NCI-H748 treated with DMSO at 0.1 percent for 48 hours (cell line): Measurements from ENCODE around the gene ERLEC1.
"Not testable (repeated sequence)": the region's sequence is repeated elsewhere in the genome, so short reads cannot be mapped to it uniquely, and the experiment has no call there.

Source experiments
- DNase-seq: peaks from one replicate; lab custom pipeline; 2025; lab: John Stamatoyannopoulos, UW

The ERLEC1 gene, protein sequence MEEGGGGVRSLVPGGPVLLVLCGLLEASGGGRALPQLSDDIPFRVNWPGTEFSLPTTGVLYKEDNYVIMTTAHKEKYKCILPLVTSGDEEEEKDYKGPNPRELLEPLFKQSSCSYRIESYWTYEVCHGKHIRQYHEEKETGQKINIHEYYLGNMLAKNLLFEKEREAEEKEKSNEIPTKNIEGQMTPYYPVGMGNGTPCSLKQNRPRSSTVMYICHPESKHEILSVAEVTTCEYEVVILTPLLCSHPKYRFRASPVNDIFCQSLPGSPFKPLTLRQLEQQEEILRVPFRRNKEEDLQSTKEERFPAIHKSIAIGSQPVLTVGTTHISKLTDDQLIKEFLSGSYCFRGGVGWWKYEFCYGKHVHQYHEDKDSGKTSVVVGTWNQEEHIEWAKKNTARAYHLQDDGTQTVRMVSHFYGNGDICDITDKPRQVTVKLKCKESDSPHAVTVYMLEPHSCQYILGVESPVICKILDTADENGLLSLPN

GRCh38 chr2:53786705-53787613 is at the start of gene ERLEC1, which contains the start of gene ASB3:
TSS of gene ERLEC1 (plus strand) at chr2:53787044. CDS start at chr2:53787211, 167 bp downstream.
TSS of gene ASB3 (minus strand) at chr2:53786953. CDS start at chr2:53765572, 21,381 bp downstream.
- peak; percentile 28 for DNase-seq

DNA sequence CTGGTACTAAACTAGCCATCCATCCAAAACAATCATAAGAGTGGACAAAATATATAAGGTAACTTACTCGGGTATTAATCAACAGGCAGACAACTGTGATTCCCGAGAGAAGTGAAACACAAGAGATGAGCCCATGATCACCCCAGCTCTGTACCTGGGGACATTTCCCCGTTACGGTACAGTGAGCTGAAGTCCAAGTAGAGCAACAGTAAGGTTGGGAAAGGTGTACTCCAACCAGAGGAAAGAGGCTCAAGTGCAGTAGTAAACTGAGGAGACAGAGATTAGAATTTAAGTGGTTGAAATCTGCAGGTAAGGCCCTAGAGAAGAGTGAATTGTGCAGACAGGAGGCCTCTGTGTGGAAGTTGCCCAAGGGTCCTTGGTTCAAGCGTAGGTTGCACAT is 49.8 kb upstream of the ERLEC1 start:
- no peak for DNase-seq

DNA sequence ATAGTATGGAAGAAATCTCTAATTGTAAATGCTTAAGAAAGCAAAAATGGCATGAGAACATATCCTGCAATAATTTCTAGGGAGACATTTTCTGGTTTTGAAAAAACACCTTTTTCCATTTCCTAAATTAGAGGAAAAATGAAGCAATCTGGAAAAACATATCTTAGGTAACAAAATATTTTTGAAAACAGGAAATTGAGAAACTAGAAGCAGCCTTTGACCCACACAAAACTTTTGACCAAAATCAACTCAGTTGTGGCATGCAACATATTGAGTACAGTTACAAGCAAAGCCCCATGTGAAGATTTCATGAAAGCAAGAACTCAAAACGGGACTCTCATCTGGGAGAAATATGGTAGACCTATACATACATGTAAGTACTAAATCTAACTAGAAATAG is 47.8 kb upstream of the ERLEC1 start:
- DNase-seq = no peak

GRCh38 chr2:53740170-53740569 is 46.7 kb upstream of the ERLEC1 start:
- DNase-seq = no peak

DNA sequence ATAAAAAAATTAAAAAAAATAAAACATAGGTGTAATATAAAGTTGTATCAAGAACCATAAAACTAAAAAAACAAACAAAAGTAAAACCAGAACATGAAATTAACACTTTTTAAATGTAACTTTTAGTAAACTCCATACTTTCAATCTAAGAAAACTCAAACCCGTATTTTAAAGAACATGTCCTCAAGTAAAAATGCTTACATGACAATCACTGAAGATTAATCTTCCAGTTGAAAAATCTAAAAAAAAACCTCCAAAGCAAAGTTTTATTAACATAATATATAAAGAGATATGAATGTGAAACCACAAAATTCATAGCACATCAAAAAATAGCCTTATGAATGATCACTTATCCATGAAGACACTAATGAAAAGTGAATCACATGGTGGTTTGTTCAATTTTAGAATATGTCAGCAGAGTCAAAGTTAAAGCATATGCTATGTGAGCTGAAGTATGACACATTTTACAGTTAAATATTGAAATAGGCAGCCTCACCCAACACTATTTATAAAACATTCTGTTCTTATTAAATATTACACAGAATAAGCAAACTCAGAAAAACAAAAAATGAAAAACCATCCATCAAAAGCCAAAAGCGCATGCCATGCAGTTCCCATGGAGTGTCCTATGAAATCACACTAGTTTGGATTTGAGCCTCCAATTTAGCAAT is 42.3 kb upstream of the ERLEC1 start:
- no peak for DNase-seq

GRCh38 chr2:53750041-53750768 is 36.6 kb upstream of the ERLEC1 start:
- DNase-seq = no peak

- no peak for DNase-seq
Measured at GRCh38 chr2:53751728-53752127, 35.1 kb upstream of the ERLEC1 start.

- DNase-seq = no peak
Measured at GRCh38 chr2:53752385-53752784, 34.5 kb upstream of the ERLEC1 start.

- DNase-seq = no peak
Measured at GRCh38 chr2:53753041-53753440, 33.8 kb upstream of the ERLEC1 start.

DNA sequence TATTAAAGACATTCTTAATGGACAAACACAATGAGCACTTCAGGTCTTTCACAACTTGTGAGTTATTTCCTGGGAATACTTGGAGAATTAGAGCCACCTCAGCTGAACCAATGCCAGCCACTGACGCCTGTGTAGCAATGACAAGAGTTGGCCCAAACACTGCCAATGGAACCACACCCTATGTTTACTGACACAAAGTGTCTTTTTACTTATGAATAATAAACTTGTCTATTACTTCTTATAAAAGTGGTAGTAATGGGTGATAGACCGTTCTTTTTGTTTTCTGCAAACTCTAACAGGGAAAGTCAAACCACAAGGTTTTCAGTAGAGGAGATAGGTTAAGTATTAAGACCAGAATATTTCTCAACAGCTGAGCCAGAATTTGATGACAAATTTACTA is 31.7 kb upstream of the ERLEC1 start:
- DNase-seq = no peak

GRCh38 chr2:53756644-53757043 is 30.2 kb upstream of the ERLEC1 start:
- no peak for DNase-seq

DNA sequence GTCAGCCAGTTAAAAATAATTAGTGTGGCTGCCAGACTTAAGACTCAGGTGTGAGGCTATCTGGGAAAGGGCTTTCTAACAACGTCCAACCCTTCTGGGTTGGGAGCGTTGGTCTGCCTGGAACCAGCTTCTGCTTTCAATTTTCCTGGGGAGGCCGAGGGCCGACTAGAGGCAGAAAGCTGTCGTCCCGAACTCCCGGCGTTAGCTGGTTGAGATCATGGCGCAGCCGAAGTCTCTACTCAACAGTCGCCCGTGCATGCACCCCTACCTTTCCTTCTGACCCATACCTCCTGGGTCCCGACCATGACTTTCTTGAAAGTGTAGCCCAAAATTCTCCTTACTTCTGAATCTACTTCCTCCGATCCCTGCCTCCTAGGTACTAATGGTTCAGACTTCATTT is 29.6 kb upstream of the ERLEC1 start:
- not testable (repeated sequence) for DNase-seq

- DNase-seq = no peak
Measured at GRCh38 chr2:53765767-53766166, 21.1 kb upstream of the ERLEC1 start.

DNA sequence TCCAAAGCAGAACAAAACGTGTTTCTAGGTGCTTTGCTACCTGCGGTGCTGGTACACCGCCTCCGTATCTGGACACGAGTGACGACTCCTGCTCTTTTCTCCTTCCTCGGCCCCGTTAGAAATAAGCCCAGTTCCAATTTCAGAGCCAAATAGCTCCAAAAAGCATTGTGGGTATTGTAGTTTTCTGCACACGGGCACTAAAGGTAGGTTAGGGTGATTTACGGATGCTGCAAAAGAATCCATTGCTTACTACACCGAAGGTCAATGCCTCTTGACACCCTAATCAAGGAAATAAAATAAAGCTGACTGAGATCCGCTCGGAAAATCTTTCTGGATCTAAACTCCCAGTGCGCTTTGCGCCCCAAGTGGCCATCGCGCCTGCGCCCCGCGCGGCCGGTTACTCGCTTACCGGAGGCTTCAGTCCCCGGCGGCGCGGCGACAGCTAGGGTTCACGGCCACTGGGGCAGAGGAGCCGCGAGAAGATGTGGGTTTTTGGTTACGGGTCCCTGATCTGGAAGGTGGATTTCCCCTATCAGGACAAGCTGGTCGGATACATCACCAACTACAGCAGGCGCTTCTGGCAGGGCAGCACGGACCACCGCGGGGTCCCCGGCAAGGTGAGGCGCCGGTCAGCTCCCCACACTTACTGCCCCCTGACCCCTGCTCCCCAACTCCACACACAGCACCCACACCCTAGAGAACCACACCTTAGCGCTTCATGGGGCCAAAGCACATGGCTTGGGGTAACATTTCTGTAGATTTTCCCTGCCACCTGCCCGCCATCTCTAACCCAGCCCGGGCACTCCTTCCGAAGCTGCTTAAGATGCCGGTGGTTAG is 19.2 kb upstream of the ERLEC1 start, which contains the start of gene CHAC2:
CHAC2 (plus strand) TSS at position 400 of the 837 bp plus-strand sequence; CDS start at position 483, 83 bp downstream.
- DNase-seq = peak; percentile 44

GRCh38 chr2:53768242-53768542 is 18.7 kb upstream of the ERLEC1 start:
- DNase-seq = no peak

DNA sequence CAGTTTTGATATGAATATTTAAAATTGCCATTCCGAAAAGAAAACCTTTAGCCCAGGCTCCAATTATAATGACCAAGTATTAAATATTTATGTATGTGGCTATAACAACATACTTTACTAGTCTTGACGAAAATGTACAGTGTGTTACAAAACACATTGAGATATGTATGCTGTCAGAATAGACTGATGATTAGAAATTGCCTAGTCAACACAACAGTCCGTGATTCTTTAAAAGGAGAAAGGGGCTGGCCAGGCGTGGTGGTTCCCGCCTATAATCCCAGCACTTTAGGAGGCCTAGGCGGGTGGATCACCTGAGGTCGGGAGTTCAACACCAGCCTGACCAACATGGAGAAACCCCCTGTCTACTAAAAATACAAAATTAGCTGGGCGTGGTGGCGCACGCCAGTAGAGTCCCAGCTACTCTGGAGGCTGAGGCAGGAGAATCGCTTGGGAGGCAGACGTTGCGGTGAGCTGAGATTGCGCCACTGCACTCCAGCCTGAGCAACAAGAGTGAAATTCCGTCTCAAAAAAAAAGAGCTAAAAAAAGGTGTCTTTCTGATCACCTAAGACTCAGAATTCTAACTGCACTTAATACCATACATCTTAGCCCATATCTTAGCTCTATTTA is 17.4 kb upstream of the ERLEC1 start:
- DNase-seq = no peak

- no peak for DNase-seq
Measured at GRCh38 chr2:53770264-53770663, 16.6 kb upstream of the ERLEC1 start.

- DNase-seq = no peak
Measured at GRCh38 chr2:53777134-53777533, 9.7 kb upstream of the ERLEC1 start.

DNA sequence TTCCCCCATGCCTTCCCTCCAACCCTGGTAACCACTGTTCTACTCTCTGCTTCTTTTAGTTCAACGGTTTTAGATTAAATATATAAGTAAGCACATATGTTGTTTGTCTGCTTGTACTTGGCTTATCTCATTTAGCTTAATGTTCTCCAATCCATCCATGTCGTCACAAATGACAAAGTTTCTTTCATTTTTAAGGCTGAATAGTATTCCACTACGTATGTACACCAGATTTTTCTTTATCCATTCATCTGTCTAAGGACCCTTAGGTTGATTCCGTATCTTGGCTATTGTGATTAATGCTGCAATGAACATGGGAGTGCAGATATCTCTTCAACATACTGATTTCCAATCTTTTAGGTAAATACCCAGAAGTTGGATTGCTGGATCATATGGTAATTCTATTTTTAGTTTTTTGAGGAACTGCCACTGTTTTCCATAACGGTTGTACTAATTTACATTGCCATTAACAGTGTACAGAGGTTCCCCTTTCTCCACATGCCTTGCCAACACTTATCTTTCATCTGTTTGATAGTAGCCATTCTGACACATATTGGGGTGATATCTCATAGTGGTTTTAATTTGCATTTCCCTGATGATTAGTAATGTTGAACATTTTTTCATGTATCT is 8.2 kb upstream of the ERLEC1 start:
- no peak for DNase-seq

DNA sequence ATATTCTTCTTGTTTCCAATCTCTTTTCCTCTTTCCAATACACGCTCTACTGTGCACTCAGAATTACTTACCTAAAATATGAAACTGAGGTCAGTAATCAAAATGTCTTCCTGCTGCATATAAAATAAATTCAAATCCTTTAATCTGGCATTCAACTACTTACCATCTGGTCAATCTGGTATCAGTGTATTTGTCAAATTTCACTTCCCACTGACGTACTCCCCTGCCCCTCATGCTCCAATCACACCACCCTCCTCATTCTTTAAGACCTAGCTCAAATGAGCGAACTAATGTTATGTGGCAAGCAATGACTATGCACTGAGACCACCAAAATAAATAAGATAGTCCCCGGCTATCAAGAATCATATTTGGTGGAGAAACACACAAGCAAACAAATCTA is 6.8 kb upstream of the ERLEC1 start:
- no peak for DNase-seq
